Smooth muscle cell of the umbilical artery (primary cell): ENCODE results near the gene ETF1. TPM values are rescaled to one million over a fixed set of nuclear protein-coding genes. Genes with fewer than 3 reads are reported as not detected.

Experiments
- total RNA-seq: library from RNA; depleted of rRNA; stranded (reverse); fragments of >200 nt; gene quantifications from 2 replicates; pipeline ENCODE4 v1.2.3, GENCODE V29; 2014

Gene ETF1
- total RNA-seq = 137 and 162 TPM in 2 replicates

DNA sequence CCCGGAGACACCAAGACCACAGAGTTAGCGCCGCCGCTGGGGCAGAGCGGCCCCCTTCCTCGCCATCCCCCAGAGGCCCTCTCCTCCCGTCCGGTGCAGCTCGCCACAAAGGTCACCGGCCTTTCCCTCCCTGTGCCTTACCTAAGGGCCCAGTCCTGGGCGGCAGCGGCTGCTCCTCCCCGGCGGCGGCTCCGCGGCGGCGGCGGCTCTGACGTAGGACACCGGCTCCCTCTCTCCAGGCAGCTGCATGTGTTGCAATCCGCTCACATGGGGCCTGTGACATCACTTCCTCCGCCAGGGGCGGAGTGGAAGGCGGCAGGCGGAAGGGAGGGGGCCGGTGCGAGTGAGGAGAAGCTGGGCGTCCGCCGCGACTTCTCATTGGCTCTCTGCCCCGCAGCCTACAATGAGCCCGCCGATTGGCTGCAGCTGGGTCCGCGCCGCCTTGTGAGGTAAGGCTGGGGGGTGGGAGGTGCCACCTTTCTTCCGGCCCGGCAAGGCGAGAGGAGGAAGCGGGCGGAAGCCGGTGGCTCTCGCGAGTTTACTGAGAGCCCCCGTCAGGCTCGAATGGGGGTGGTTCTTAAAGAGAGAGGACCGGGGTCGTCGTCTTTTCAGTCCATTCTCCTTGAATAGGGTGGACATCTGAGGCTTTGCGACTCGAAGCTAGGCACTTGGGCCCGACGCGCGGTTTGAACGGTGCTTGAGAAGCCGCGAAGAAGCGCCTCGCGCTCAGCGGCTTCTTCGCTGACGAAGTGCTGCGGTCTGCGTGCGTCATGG lies at the start of gene ETF1:
Gene ETF1 (minus strand): TSS at position 281 of the 774 bp plus-strand sequence. CDS start 318 bp downstream, outside the sequence.

DNA sequence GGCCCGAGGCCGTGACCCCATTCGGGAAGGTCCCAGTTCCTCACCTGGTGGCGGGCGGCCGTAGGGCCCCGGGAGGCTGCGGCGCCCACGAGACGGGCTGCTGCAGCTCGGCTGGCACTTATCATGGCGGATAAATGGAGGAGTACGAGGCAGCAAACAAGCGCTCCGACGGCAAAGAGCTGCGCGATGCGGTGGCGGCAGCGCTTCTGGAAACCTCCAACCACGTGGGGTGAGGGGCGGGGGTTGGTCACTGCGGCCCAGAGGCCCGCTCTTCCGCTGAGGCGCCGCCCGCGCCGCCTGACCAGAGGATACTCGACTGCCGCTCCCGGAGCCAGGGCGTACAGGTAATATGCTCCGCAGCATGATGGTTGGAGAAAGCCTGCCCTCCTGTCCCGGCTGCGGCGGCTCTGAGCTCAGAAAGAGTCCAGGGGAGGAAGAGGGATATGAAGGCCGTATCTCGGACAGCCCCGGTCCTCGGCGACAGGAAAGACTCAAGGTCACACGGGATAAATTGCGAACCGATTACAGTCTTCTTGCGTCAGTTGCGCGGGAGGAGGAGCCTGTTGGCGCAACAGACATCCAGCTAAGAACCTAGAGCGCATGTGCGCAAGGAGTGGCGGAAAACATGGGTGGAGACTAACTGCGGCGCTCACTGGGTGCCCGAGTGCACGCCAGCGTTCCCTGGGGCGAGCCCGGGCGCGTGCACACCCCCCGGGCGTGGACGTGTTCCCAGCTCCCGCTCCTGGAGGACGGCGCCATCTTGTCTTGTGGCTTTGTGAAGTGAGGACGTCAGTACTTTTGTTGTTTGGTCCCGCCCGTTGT lies 32.4 kb upstream of the ETF1 start, which contains the start of gene HSPA9:
Gene HSPA9 (minus strand): TSS at position 208 of the 822 bp plus-strand sequence. CDS start 83 bp downstream, at position 125.

DNA sequence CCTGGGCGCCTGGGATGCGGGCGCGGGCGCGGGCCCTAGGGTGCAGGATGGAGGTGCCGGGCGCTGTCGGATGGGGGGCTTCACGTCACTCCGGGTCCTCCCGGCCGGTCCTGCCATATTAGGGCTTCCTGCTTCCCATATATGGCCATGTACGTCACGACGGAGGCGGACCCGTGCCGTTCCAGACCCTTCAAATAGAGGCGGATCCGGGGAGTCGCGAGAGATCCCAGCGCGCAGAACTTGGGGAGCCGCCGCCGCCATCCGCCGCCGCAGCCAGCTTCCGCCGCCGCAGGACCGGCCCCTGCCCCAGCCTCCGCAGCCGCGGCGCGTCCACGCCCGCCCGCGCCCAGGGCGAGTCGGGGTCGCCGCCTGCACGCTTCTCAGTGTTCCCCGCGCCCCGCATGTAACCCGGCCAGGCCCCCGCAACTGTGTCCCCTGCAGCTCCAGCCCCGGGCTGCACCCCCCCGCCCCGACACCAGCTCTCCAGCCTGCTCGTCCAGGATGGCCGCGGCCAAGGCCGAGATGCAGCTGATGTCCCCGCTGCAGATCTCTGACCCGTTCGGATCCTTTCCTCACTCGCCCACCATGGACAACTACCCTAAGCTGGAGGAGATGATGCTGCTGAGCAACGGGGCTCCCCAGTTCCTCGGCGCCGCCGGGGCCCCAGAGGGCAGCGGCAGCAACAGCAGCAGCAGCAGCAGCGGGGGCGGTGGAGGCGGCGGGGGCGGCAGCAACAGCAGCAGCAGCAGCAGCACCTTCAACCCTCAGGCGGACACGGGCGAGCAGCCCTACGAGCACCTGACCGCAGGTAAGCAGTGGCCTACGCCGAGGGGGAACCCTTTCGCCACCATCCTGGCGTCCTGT lies 77.5 kb downstream of the ETF1 start, which contains the start of gene EGR1:
Gene EGR1 (plus strand): TSS at position 219 of the 864 bp plus-strand sequence. CDS start 283 bp downstream, at position 502.

Other genes starting within 250 kb of the ETF1 start
- 0.30 and 2.4 TPM in 2 replicates for gene CDC25C, start 211.4 kb downstream of the ETF1 start, total RNA-seq
- 20.2 and 24.6 TPM in 2 replicates for gene FAM53C, start 205.0 kb downstream of the ETF1 start, total RNA-seq
- 33.0 and 48.6 TPM in 2 replicates for gene KDM3B, start 190.6 kb downstream of the ETF1 start, total RNA-seq
- gene REEP2, start 104.2 kb downstream of the ETF1 start, total RNA-seq = 10.4 and 18.2 TPM in 2 replicates
- 2.1 and 2.7 TPM in 2 replicates for gene EGR1, start 77.8 kb downstream of the ETF1 start, total RNA-seq
- gene HSPA9, start 32.2 kb upstream of the ETF1 start, total RNA-seq = 405 and 424 TPM in 2 replicates
- gene CTNNA1, start 210.2 kb upstream of the ETF1 start, total RNA-seq = 345 and 524 TPM in 2 replicates